B cell (primary cell): ENCODE results near the gene TENM3. TPM values are rescaled to one million over a fixed set of nuclear protein-coding genes. Genes with fewer than 3 reads are reported as not detected.

Experiments
- ATAC-seq: fragments of 200-7000 bp; cut with Tn5 transposase; one replicate; pipeline ENCODE4 v1.10.0; 2021; ENCODE audit warnings: low read depth, mild to moderate bottlenecking, moderate number of reproducible peaks, moderate library complexity
- CTCF ChIA-PET: fragments of 350-600 bp; sonication (Branson Sonifier 250); formaldehyde crosslinking; loops from one replicate; lab custom pipeline; 2021; ENCODE audit warnings: antibody characterized with exemption, inconsistent platforms; lab: Charles Lee
- POLR2A ChIA-PET: fragments of 350-600 bp; sonication (Branson Sonifier 250); formaldehyde crosslinking; loops from one replicate; lab custom pipeline; 2021; ENCODE audit warnings: antibody characterized with exemption; lab: Charles Lee
- DNase-seq: peaks from one replicate; pipeline ENCODE4 v3.0.0; 2013
- H2AFZ ChIP-seq: 2 replicates; pipeline ENCODE4 v1.6.1; 2012; ENCODE audit warnings: mild to moderate bottlenecking, low read depth, low read length; ENCODE audit not compliant: insufficient read depth, poor library complexity, severe bottlenecking
- H3K27ac ChIP-seq, 2 donors: 1 replicate in 1 of 2; 2 replicates in 1 of 2; pipeline ENCODE4 v1.5.1; 2012 to 2013; ENCODE audit warnings: low read length in 2 of 2, mild to moderate bottlenecking in 2 of 2, moderate library complexity in 1 of 2
- H3K27me3 ChIP-seq, 4 experiments: fragments of 200-600 bp in 1 of 4; sonication (generic) in 1 of 4; replicated peaks in 1 of 4; 1 replicate in 2 of 4; 2 replicates in 2 of 4; pipeline versions ENCODE4 v1.6.1 to v1.7.0; 2013 to 2016; ENCODE audit warnings: low read length in 3 of 4, mild to moderate bottlenecking in 2 of 4, mixed read lengths in 1 of 4, moderate library complexity in 1 of 4; ENCODE audit not compliant: insufficient read depth in 4 of 4, control insufficient read depth in 3 of 4; ENCODE audit errors: control extremely low read depth in 1 of 4
- H3K36me3 ChIP-seq, 2 experiments: replicated peaks in 1 of 2; 1 replicate in 1 of 2; 2 replicates in 1 of 2; pipeline versions ENCODE4 v1.6.1 to v1.7.1; 2013; ENCODE audit warnings: low read length in 1 of 2; ENCODE audit not compliant: insufficient read depth in 2 of 2, control insufficient read depth in 1 of 2; ENCODE audit errors: control extremely low read depth in 1 of 2, extremely low read depth in 1 of 2
- H3K4me1 ChIP-seq, 2 donors: fragments of 200-600 bp in 1 of 2; sonication (generic) in 1 of 2; 1 replicate in 1 of 2; 2 replicates in 1 of 2; pipeline versions ENCODE4 v1.5.1 to v1.6.1; 2013 to 2017; ENCODE audit warnings: low read length in 2 of 2; ENCODE audit not compliant: control insufficient read depth in 2 of 2, insufficient read depth in 2 of 2
- H3K4me2 ChIP-seq: replicated peaks from 2 replicates; pipeline ENCODE3; 2012; ENCODE audit warnings: mild to moderate bottlenecking, low read depth, low read length; ENCODE audit not compliant: poor library complexity, severe bottlenecking
- H3K4me3 ChIP-seq, 5 experiments: fragments of 200-600 bp in 1 of 5; sonication (generic) in 1 of 5; 1 replicate in 3 of 5; 2 replicates in 2 of 5; pipeline versions ENCODE4 v1.5.1 to v1.7.0; 2011 to 2016; ENCODE audit warnings: low read length in 4 of 5, mild to moderate bottlenecking in 4 of 5, low read depth in 2 of 5, control low read depth in 1 of 5, moderate library complexity in 1 of 5; ENCODE audit not compliant: insufficient read depth in 1 of 5; ENCODE audit errors: control extremely low read depth in 1 of 5, extremely low read depth in 1 of 5
- H3K79me2 ChIP-seq: fragments of 200-600 bp; sonication (generic); one replicate; pipeline ENCODE4 v1.6.0; 2016; ENCODE audit warnings: low read length; ENCODE audit not compliant: control insufficient read depth, insufficient read depth
- H3K9ac ChIP-seq: fragments of 200-600 bp; sonication (generic); 2 replicates; pipeline ENCODE4 v1.6.1; 2017; ENCODE audit warnings: mild to moderate bottlenecking, low read length, moderate library complexity
- H3K9me3 ChIP-seq, 3 donors: one replicate each; pipeline versions ENCODE4 v1.6.1 to v1.7.1; 2013; ENCODE audit warnings: low read length in 2 of 3; ENCODE audit not compliant: control insufficient read depth in 2 of 3, insufficient read depth in 1 of 3; ENCODE audit errors: control extremely low read depth in 1 of 3
- H4K20me1 ChIP-seq: 2 replicates; pipeline ENCODE4 v1.6.0; 2012; ENCODE audit warnings: mild to moderate bottlenecking, low read length; ENCODE audit not compliant: insufficient read depth, control insufficient read depth, poor library complexity, severe bottlenecking
- H3K27ac Mint-ChIP-seq: one replicate; pipeline ENCODE4 v1.8.0; 2021; ENCODE audit warnings: mixed read lengths
- H3K27me3 Mint-ChIP-seq: one replicate; pipeline ENCODE4 v1.8.0; 2021; ENCODE audit warnings: mixed read lengths
- H3K4me1 Mint-ChIP-seq: one replicate; pipeline ENCODE4 v1.8.0; 2021; ENCODE audit warnings: mixed read lengths
- H3K4me3 Mint-ChIP-seq: one replicate; pipeline ENCODE4 v1.8.0; 2021; ENCODE audit warnings: mixed read lengths
- H3K9me3 Mint-ChIP-seq: one replicate; pipeline ENCODE4 v1.8.0; 2022; ENCODE audit warnings: mixed read lengths; ENCODE audit not compliant: insufficient read depth
- CTCF ChIP-seq: fragments of 200-600 bp; IDR thresholded peaks from one replicate; pipeline ENCODE4 v1.8.0; 2022; ENCODE audit warnings: antibody characterized with exemption, mild to moderate bottlenecking
- EZH2 ChIP-seq: IDR thresholded peaks from 2 replicates; pipeline ENCODE4 v1.6.1; 2012; ENCODE audit warnings: borderline replicate concordance, low read depth, mild to moderate bottlenecking, moderate library complexity, low read length; ENCODE audit not compliant: insufficient read depth, poor library complexity, severe bottlenecking
- WGBS: methylation state at CpG from one replicate; pipeline ENCODE4 v1.1.5; 2013; ENCODE audit warnings: missing lambda C conversion rate; ENCODE audit not compliant: insufficient coverage; 5-methylcytosine and 5-hydroxymethylcytosine counted together
- intact Hi-C: fragments of 100-400 bp; cut with micrococcal nuclease; formaldehyde crosslinking; loops from one replicate; pipeline ENCODE4 v1.10.0; 2022
- polyA plus RNA-seq: library from polyadenylated mRNA; depleted of rRNA; stranded (reverse); fragments of >200 nt; gene quantifications from 2 replicates; pipeline ENCODE4 v1.2.3, GENCODE V29; 2012
- total RNA-seq, 2 donors: library from RNA; stranded (reverse); fragments of 120-200 nt in 1 of 2; gene quantifications; 1 replicate in 1 of 2; 2 replicates in 1 of 2; pipeline versions ENCODE4 v1.2.3 to v1.2.4, GENCODE V29; 2013 to 2022

TENM3 gene
- total and polyA plus RNA-seq, 2 donors (not counting 1 experiment from before 2014, with no cell fraction given), result not detected

- no CpG with 5 or more reads among the region's 6 CpGs for WGBS
- H4K20me1 ChIP-seq, result no peaks in the 10 kb centered on the region
- no peak for TF ChIP-seq EZH2
- TF ChIP-seq CTCF, result no peak
- no peak for DNase-seq
- no peak overlapping the region for H2AFZ ChIP-seq
- H3K27me3 ChIP-seq, result peaks cover 0 to 4% (median 0%) of the 10 kb centered on the region in 4 experiments
- no peak for ATAC-seq
- no peak overlapping the region for H3K4me3 ChIP-seq
- intact Hi-C loops, result no loop called here
- H3K4me1 ChIP-seq, result no peaks in the 10 kb centered on the region
- Mint-ChIP-seq H3K27me3 (no peaks in the 10 kb centered on the region), H3K4me3 (no peak overlapping the region), H3K4me1 (no peaks in the 10 kb centered on the region), H3K9me3 (peaks cover 5% of the 10 kb centered on the region), H3K27ac (no peak overlapping the region)
- CTCF ChIA-PET, result no interaction called here
- H3K27ac ChIP-seq, result no peak overlapping the region
- no peak overlapping the region for H3K9ac ChIP-seq
- peaks cover 0 to 11% (median 0%) of the 10 kb centered on the region in 3 donors for H3K9me3 ChIP-seq
- no peak overlapping the region for H3K4me2 ChIP-seq
- no peaks in the 10 kb centered on the region for H3K36me3 ChIP-seq
- POLR2A ChIA-PET, result no interaction called here
- no peaks in the 10 kb centered on the region for H3K79me2 ChIP-seq
Measured at GRCh38 chr4:182795446-182796238, 552.4 kb downstream of the TENM3 start.

- Histone ChIP-seq H2AFZ (no peak overlapping the region), H3K27ac (no peak overlapping the region), H3K27me3 (peaks cover 0 to 4% (median 0%) of the 10 kb centered on the region in 4 experiments), H3K9me3 (peaks cover 0 to 11% (median 0%) of the 10 kb centered on the region in 3 donors), H3K4me3 (no peak overlapping the region), H3K36me3 (no peaks in the 10 kb centered on the region), H3K4me1 (no peaks in the 10 kb centered on the region), H4K20me1 (no peaks in the 10 kb centered on the region), H3K79me2 (no peaks in the 10 kb centered on the region), H3K9ac (no peak overlapping the region), H3K4me2 (no peak overlapping the region)
- ATAC-seq (no peak), DNase-seq (no peak)
- POLR2A ChIA-PET, result no interaction called here
- Mint-ChIP-seq H3K9me3 (no peaks in the 10 kb centered on the region), H3K4me3 (no peak overlapping the region), H3K27ac (no peak overlapping the region), H3K4me1 (no peaks in the 10 kb centered on the region), H3K27me3 (peaks cover 3% of the 10 kb centered on the region)
- TF ChIP-seq EZH2 (no peak), CTCF (no peak)
- 97% methylated on average over 85 of the region's 85 CpGs for WGBS
- CTCF ChIA-PET, result no interaction called here
- intact Hi-C loops, result no loop called here
Measured at GRCh38 chr4:182799515-182800215, 556.5 kb downstream of the TENM3 start.
